Inflammatory macrophage treated with lipopolysaccharide for 4 hours (primary cell): ENCODE measurements around the gene KDM7A.
"Not testable (repeated sequence)": the region's sequence is repeated elsewhere in the genome, so short reads cannot be mapped to it uniquely, and the experiment has no call there.

Experiments
- DNase-seq: peaks from one replicate; pipeline ENCODE4 v3.0.0-alpha.2; 2020

KDM7A gene

DNA sequence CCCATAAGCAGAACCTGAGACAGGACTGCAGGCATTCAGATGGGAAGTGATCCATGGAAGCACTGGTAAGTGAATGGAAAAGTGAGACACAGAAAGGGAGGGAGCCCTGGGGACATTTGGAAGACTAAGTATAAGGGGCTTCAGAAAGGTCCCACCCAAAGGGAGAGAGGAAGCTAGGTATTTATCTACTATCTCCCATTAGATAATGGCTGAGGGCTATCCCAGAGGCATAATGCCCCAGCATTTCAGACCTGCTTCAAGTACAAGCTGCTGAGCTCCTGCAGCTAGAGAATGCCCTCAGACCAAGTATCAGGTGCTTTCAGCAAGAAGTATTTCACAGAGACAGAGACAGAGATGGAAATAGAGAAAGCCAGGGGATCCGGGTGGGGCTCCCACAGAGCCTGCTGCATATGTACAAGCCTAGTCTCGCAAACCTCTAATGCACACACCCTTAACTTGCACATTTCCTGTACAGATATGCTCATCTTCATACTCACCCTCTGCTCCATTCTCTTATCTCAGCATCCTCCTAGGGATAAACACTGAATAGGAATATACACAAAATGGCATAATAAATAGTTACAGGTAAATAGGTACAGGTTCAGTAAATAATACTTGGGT is 20.2 kb downstream of the KDM7A start:
- DNase-seq = no peak

- no peak for DNase-seq
Observed at GRCh38 chr7:140155428-140155827, 21.4 kb downstream of the KDM7A start.

DNA sequence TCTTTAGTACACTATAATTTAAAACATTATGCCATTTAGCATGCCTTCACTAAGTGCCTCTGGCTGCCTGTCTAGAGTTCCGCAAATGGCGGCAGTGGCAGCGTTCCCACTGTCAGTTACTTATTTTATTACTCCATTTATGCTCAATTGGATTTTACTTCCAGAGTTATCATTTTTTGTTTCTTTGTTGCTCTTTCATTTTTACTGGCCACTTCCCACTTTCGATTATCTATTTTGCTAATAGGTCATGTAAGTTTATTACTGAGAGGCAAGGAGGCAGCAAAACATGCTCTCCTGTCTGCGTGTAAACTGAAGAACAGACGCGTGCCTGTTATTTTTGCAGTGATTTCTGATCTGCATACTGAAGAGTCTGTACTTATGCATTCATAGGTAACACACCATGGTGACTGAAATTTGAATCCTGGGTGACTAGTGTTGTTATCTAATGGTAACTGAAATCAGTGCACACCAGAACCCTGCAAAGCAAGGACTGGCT is 23.1 kb downstream of the KDM7A start:
- DNase-seq = peak; percentile 42

DNA sequence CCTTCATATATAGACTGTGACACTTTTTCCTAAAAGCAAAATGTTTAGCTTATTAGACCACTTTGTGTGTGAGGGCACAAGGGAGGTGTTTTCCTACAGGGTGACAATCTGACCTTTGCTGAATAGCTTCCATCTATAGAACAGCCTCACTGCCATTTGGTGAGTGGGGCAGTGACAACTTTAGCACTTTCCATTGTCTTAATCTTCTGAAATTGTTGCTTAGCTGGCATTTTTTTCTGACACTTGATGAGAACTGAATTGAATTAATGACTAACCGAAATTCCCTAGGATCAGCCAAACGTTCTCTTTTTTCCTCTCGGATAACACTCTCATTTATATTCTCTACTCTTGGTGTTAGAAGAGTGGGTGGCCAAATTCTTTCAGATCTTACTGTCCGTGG is 30.2 kb downstream of the KDM7A start:
- no peak for DNase-seq

GRCh38 chr7:140145709-140146108 is 31.1 kb downstream of the KDM7A start:
- DNase-seq = no peak

- DNase-seq = no peak
Observed at GRCh38 chr7:140144821-140145220, 32.0 kb downstream of the KDM7A start.

DNA sequence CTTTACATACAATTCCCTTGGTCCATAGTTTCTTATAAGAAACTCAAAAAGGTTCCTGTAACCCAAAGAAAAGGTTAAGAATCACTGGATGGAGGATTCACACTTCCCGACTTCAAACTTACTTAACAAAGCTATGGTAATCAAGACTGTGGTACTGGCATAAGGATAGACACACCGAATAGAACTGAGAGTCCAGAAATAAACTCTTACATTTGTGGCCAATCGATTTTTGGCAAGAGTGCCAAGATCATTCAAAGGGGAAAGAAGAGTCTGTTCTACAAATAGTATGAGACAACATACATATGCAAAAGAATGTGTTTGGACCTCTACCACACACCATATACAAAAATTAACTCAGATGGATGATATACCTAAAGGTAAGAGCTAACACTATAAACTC is 32.8 kb downstream of the KDM7A start:
- DNase-seq = no peak

DNA sequence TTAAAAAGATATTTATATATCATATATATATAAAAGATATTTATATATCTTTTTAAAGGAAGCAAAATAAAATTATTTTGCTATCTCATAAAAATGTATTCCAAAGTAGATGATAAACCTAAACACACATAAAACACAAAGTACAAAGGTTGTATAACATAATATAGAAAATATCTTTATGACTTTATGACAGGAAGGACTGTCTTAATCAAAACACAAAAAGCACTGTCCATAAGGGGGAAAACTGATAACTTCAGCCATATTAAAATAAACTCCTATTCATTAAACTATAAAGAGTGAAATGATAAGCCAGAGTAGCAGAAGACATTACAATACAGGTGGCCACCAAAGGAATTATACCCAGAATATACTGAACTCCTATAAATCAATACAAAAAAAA is 34.8 kb downstream of the KDM7A start:
- no peak for DNase-seq

GRCh38 chr7:140141256-140141655 is 35.5 kb downstream of the KDM7A start:
- no peak for DNase-seq

DNA sequence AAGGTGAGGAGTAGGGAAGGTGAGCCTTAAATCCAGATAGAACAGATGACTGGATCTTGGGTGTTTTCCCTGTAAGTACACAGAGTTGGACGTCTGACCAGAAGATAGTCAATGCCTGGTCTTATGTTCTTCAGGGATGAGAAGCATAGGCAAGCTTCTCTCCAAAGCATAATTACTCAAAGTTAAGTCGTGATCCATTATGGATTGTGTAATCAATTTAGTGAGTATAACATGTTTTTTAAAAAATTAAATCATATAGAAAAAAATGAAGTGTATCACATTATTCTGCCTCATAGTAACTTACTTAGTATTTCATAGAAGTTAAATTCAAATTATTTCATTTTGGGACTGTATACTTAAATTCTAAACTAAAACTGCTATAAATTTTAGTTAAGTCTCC is 39.7 kb downstream of the KDM7A start:
- no peak for DNase-seq

DNA sequence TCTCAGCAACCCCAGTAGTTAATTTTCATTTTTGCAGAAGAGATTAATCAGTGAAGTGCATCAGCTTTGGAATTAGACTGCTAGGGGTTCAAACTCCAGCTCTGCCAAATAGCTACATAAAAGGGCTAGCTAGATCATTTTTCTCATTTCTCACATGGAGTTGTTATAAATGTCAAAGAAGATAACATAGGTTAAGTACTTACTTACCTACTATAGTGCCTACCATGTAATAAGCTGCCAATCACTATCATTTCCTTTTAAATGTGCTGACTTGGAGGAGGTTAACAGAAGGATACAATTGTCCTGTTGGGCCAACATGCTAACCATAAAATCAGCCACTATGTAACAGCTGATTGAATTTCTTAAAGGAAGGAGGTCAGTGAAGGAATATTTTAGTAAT is 40.7 kb downstream of the KDM7A start:
- DNase-seq = no peak

DNA sequence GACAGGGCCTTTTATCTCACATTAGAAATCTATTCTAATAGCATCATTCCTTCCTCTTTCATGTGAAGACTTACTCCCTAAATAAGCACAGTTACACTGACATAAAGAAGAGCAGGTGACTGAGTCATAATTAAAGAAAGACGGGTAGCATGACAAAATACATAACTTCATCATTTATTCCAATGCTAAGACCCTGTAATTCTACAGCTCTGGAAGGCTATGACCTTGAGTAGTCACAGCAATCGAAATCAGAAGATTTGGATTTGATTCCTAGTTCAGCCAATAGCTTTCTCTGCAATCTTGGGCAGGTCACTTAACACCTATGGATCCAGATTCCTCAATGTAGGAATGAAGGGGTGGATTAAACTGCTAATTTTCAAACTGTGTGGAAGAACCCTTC is 42.7 kb downstream of the KDM7A start:
- no peak for DNase-seq

GRCh38 chr7:140127360-140128127 is 49.2 kb downstream of the KDM7A start:
- DNase-seq = no peak

- DNase-seq = no peak
Observed at GRCh38 chr7:140126435-140127034, 50.2 kb downstream of the KDM7A start.

DNA sequence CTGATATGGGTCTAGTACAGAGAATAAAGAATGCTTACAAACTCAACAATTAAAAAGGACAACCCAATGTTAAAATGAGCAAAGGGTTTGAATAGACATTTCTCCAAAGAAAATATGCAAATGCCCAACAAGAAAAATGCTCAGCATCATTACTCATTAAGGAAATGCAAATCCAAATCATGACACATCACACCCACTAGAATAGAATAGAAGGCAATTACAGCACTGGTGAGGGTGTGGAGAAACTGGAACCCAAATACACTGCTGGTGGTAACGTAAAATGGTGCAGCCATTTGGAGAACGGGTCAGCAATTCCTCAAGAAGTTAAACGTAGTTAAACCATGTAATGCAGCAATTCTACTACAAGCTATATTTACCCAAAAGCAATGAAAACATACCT is 53.8 kb downstream of the KDM7A start:
- DNase-seq = peak; percentile 18

GRCh38 chr7:140121326-140121725 is 55.5 kb downstream of the KDM7A start:
- no peak for DNase-seq

- not testable (repeated sequence) for DNase-seq
Observed at GRCh38 chr7:140114817-140115216, 62.0 kb downstream of the KDM7A start.

DNA sequence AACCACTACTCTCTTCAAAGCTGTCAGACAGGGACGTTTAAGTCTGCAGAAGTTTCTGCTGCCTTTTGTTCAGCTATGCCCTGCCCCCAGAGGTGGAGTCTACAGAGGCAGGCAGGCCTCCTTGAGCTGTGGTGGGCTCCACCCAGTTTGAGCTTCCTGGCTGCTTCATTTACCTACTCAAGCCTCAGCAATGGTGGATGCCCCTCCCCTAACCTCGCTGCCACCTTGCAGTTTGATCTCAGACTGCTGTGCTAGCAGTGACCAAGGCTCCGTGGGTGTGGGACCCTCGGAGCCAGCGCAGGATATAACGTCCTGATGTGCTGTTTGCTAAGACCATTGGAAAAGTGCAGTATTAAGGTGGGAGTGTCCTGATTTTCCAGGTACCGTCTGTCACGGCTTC is 68.0 kb downstream of the KDM7A start:
- DNase-seq = not testable (repeated sequence)

DNA sequence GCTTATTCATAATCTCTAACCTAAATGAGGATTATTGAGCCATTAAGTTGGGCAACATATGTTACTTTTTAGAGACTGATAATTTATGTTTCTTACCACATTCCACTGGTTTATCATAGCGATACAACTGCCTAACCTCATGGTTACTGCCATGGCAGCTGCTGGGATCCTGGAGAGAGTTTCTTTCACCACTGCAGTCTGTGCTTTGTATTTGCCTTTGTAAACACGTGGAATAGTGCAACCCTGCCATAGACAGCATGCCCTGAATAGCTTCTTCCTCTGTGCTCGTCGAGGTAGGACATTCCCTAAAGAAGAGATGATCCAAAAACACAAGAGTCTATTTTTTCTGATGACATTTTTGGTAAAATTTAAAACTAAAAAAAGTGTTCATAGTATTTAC is 80.3 kb downstream of the KDM7A start:
- no peak for DNase-seq

GRCh38 chr7:140093375-140093774 is 83.4 kb downstream of the KDM7A start:
- DNase-seq = no peak

DNA sequence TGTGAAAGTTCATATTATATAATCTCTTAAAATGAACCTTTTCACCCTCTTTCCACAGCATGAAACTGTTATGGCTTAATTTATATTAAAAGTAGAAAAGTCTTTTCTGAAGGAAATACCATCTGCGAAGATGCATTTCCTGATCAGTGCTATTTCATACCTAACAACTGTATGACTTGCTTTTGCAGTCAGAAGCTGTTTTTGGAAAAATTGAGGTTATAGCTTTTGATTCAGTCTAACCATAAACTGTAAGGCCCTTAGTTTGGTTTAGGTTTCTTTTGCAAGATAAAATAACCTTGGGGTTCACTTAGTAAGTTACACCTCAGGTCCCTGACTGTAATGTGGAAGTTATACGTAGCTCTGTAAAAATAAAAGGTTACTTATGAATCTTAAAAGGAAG is 91.3 kb downstream of the KDM7A start:
- DNase-seq = no peak

DNA sequence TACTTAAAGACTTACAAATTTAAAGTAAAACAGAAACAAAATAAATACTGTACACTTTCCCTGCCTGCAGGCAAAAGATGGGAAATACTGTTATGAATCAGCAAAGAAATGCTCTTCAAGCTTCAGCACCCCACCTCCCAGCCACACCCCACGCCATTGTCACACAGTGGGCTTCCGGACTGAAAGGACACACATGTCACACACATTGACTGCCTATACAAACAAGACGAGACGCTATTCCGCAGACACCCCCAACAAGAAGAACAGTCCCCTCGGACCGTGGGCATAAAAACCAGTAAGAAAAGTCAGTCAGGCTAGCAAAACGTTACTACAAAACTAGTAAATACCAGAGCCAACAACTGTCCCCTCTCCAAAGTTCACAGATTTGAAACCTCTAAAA is 91.8 kb downstream of the KDM7A start:
- peak; percentile 11 for DNase-seq

DNA sequence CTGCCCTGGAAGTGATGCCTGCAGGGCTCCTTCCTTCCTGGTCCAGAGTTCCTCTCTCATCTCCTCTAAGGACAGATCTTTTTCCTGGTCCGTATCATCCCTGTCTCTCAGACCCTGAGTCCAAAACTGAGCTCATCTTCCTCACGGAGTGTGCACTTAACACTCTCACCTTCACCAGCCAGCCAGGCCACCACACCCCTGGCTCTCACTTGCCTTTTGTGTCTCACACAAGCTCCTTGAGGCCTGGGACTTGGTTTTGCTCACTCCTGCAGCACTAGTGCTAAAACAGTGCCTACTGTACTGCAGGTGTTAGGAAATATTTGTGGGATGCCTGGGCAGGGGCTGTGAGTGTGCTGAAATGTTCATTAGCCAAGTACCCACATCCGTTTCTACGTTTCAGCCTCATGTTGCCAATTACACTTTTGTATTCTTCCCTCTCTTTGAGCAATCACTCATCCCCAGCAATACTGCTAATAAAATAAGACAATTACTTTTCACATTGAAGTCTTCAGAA is 92.6 kb downstream of the KDM7A start:
- DNase-seq = no peak

- no peak for DNase-seq
Observed at GRCh38 chr7:140082770-140083169, 94.0 kb downstream of the KDM7A start.
